GM19468 (cell line): Measurements from ENCODE around the gene PUS1.
"Not testable (repeated sequence)": the region's sequence is repeated elsewhere in the genome, so short reads cannot be mapped to it uniquely, and the experiment has no call there.

Source experiments
- ATAC-seq: cut with Tn5 transposase; IDR thresholded peaks from one replicate; pipeline ENCODE4 v1.9.1; 2021; ENCODE audit warnings: mild to moderate bottlenecking, moderate library complexity, moderate number of reproducible peaks; ENCODE audit not compliant: unreplicated experiment; ENCODE audit errors: extremely low read depth

PUS1 gene

DNA sequence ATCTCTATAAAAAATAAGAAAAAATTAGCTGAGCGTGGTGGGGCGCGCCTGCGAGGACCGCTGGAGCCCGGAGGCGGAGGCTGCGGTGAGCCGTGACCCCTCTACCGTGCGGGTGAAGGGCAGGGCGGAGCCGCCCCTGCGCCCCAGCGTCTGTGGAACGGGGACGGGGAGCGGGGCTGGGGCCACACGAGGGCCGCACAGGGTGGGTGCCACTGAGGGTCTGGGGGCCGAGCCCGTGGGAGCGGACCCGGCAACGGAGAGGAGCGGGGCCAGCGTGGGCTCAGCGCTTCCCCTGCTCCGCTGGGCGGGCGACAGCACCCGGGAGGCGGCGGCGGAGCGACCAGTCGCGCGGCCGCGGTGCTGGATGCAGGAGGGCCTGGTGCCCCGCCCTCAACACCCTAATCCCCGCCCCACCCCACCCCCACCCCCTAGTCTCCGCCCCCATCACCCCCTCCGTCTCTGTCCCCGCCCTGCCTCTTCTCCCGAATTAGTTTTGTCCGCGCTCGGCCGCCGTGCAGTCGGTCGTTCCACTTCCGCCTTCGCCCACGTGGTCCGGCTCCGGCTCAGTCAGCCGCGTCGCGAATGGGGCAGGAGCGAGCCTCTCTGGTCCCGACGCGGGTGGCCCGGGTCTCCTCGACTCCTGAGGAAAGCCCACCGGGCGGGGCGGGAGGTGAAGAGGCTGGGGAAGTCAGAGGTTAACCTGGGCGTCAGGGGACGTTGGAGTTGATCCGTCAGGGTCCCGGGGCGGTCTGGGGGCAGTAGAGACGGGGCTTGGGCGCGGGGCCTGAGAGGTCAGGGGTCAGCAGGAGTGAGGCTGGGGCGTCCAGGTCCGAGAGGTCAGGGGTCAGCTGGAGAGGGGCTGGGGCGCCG is at the start of gene PUS1:
PUS1 (plus strand) TSS at position 566 of the 870 bp plus-strand sequence. CDS start 447 bp downstream, outside the sequence.
- ATAC-seq = peak; percentile 46

DNA sequence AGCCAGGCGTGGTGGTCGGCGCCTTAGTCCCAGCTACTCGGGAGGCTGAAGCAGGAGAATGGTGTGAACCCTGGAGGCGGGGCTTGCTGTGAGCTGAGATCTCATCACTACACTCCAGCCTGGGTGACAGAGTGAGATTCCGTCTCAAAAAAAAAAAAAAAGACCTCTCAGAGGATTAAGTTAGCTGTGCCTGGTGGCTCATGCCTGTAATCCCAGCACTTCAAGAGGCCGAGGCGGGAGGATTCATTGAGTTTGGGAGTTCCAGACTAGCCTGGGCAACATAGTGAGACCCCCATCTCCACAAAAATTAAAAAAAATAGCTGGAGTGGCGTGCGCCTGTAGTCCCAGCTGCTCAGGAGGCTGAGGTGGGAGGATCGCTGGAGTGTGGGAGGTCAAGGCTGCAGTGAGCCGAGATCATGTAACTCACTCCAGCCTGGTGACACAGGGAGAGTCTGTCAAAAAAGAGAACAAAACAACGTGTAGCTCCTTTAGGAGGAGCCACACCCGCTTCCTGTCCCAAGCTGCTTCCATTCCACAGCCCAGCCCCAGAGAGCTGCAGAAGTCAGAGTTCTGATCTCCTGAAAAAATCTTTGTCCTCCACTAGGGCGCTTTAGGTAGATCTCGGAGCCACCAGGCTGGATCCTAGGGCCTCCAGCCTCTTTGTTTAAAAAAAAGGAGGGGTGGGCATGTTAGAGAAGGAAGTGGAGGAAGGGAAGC is 46.1 kb upstream of the PUS1 start:
- no peak for ATAC-seq

DNA sequence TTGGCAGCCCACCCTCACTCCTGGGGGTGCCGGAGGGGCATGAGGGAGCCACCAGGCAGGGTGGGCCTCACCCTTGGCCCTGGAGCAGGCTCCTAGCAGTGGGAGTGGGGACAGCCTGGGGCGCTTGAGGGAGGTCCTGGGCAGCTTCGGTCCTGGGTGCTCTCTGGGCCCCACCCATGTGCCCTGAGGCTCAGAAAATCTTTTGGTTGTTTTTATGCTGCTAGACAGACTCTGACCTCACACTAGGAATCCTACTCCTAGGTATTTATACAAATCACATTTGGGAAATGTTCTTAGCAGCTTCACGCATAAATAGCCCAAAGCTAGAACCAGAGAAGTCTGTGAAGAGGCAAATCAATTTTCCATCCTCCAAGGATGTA is 45.6 kb upstream of the PUS1 start:
- ATAC-seq = no peak

- not testable (repeated sequence) for ATAC-seq
Measured at GRCh38 chr12:131885076-131885475, 44.0 kb upstream of the PUS1 start.

GRCh38 chr12:131885543-131886057 is 43.5 kb upstream of the PUS1 start:
- ATAC-seq = no peak

DNA sequence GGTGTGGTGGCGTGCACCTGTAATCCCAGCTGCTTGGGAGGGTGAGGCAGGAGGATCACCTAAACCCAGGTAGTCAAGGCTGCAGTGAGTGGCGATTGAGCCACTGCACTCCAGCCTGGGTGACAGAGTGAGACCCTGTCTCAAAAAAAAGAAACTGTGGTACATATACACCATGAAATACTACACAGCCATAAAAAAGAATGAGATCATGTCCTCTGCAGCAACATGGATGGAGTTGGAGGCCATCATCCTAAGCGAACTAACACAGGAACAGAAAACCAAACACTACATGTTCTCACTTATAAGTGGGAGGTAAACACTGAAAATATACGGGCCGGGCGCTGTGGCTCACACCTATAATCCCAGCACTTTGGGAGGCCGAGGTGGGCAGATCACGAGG is 37.4 kb upstream of the PUS1 start:
- ATAC-seq = not testable (repeated sequence)

GRCh38 chr12:131892711-131893604 is 36.1 kb upstream of the PUS1 start:
- ATAC-seq = no peak

GRCh38 chr12:131893605-131894312 is 35.3 kb upstream of the PUS1 start:
- no peak for ATAC-seq

DNA sequence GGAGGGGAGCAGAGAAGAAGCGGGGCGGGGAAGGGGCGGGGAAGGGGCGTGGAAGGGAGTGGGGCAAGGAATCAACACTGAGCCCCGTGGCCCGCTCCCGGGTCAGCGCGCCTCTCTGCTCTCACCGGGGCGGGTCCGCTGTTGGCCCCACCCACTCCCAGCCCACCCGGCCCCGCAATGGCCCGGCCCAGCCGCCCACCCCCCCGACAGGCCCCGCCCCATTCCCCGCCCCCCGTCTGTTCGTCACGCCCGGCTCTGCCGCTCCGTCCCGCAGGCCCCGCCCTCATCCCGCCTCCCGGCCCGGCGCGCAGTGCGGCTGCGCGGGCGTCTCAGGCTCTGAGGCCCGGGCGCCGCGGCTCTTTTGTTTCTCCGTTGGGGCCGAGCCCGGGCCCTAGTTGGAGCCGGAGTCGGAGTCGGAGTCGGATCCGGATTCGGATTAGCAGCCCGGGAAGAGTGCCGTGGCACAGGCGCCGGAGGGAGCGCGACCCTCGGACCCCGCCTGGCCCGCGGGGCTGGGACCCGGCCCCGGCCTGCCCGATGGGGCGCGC is 34.7 kb upstream of the PUS1 start, which contains the start of gene ULK1:
ULK1 (plus strand) TSS at position 310 of the 548 bp plus-strand sequence. CDS start 380 bp downstream, outside the sequence.
- ATAC-seq = peak; percentile 61

DNA sequence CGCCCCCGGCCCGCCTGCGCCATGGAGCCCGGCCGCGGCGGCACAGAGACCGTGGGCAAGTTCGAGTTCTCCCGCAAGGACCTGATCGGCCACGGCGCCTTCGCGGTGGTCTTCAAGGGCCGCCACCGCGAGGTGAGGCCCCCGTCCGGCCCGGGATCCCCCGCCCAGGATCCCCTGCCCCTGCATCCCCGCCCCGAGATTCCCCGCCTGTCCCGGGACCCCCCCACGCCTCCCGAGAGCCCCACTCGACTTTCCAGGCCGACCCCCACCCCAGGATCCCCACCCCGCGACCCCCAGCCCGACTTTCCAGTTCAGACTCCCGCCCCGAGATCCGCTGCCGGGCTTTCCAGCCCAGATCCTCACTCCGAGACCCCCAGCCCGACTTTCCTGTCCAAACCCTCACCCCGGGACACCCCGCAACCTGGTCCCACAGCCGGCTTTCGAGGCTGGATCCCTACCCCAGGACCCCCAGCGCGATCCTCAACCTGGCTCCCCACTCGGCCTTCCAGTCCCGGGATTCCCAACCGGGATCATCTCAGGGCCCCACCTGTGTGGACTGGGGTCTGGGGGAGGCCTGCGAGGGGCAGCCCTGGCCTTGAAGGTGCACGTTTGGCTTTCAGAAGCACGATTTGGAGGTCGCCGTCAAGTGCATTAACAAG is 34.0 kb upstream of the PUS1 start:
- no peak for ATAC-seq

DNA sequence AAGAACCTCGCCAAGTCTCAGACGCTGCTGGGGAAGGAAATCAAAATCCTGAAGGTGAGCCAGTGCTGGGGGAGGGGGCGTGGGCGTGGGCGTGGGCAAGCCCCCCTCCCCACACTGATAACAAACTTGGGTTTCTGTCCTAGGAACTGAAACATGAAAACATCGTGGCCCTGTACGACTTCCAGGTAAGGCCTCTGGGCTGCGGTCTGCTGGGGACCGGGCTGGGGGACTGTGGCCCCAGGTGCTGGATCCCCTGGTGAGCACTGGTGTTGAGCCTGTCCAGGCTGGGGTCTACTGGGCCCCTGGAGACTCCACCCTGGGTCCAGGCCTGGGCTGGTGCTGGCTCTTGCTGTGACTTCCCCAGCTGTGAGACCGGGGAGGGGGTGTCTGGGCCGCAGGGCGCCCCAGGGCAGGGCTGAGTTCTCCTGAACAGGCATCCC is 33.4 kb upstream of the PUS1 start:
- no peak for ATAC-seq

DNA sequence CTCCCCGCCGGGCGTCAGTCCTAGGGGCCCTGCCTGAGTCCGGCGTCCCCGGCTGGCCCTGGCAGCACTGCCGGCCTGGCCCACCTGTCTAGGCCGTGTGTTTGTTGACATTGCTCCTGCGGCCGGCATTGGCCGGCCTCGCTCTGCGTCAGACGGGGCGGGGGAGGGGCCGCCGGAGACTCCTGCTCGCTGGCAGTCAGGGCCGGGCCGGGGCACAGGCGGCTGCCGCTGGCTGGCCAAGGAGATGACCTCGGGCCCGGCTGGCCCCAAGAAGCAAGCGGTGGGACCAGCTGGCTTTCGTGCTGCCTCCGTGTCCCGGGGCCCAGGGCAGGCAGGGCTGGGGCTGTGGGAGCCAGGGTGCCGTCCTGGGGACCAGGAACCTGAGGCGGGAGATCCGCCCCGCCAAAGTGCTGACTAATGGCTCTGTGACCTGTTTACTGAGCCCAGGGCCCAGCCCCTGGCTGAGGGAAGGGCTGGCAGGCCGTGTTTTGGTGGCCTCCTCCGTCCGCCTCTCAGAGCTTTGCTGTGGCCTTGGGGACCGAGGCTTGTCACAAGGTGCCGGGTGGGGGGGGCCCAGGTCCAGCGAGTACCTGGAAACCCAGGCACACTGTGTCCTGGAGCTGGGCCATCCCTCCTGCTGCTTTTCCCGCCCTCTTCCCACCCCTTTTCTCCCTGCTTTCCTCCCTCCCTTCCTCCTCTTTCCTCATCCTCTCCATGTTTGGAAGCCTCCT is 32.8 kb upstream of the PUS1 start:
- ATAC-seq = no peak

GRCh38 chr12:131896811-131897270 is 32.2 kb upstream of the PUS1 start:
- ATAC-seq = no peak

DNA sequence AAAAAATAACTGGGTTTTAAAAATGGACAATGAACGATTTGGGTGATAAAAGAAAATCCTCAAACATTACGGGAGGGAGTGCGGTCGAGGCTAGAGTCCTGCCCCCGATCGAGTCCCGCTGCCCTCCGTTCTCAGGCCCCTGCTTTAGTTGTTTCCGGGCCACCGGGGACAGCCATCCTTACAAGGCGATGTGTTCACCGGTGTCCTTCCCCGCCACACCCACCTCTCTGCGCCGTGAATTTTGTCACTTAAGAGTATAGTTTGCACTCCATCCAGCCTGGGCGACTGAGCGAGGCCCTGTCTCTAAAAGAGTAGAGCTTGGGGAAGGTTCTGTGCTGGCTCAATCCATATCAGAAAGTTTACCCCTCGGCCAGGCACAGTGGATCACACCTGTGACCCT is 31.8 kb upstream of the PUS1 start:
- ATAC-seq = no peak

GRCh38 chr12:131897875-131898274 is 31.2 kb upstream of the PUS1 start:
- ATAC-seq = no peak

DNA sequence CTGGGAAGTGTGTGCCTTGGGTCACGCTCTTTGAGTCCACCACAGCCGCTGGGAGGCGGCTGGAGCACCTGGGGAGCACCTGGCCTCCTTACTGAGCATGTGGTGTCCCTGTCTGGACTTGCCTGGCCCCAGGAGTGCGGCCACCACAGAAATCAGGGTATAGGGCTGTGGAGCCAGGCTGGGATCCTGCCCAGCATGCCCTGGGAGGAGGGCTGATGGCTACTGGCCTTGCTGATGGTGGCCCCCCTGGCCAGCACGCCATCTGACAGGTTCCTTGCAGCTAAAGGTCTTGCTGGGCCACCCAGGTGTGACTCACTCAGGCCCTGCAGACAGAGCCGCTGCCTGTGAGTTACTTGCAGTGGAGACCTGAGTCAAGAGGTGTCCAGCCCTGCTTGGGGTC is 28.7 kb upstream of the PUS1 start:
- ATAC-seq = no peak

- no peak for ATAC-seq
Measured at GRCh38 chr12:131901431-131902331, 27.4 kb upstream of the PUS1 start.
